Measurements from ENCODE around the gene PDE4B.

PDE4B gene

GRCh38 chr1:65880611-65881010, 87.9 kb downstream of the PDE4B start:
- no peaks in the 10 kb centered on the region for H3K27me3 Mint-ChIP-seq (ENCODE audit: low read depth)
- no peak overlapping the region for H3K27ac Mint-ChIP-seq
- no peak overlapping the region for H3K4me3 Mint-ChIP-seq
- DNase-seq (ENCODE audit: low spot score), result no peak
- H3K9me3 Mint-ChIP-seq, result peaks cover 4% of the 10 kb centered on the region
- H3K36me3 Mint-ChIP-seq (ENCODE audit: low read depth), result no peaks in the 10 kb centered on the region
- H3K4me1 Mint-ChIP-seq (ENCODE audit: low read depth), result no peaks in the 10 kb centered on the region

DNA sequence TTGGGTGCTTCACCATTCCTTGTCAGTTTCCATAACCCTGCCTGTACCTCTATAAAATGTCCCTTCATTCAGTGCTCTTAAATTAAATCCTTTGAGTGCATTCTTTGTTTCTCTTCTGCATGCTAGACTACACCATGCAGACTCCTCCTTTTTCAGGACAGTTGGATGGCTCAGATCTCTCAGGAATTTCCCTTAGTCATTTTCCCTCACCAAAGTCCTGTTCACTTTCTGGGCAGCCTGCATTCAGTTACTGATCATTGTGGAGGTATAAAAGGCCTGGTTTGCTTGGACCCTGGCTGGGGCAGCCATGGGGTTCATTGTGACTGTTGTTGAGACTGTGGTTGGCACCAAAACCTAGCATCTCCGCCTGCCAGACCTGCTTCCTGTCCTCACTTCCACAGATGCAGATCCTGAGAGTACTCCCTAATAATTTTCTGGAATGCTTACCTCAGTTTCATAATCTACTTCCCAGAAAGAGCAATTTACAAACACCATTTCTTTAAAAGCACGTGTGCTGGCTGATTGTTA, 88.4 kb downstream of the PDE4B start:
- no peak for DNase-seq (ENCODE audit: low spot score)
- no peaks in the 10 kb centered on the region for H3K4me1 Mint-ChIP-seq (ENCODE audit: low read depth)
- H3K4me3 Mint-ChIP-seq, result no peak overlapping the region
- no peaks in the 10 kb centered on the region for H3K36me3 Mint-ChIP-seq (ENCODE audit: low read depth)
- H3K9me3 Mint-ChIP-seq, result peaks cover 4% of the 10 kb centered on the region
- H3K27me3 Mint-ChIP-seq (ENCODE audit: low read depth), result no peaks in the 10 kb centered on the region
- H3K27ac Mint-ChIP-seq, result no peak overlapping the region

DNA sequence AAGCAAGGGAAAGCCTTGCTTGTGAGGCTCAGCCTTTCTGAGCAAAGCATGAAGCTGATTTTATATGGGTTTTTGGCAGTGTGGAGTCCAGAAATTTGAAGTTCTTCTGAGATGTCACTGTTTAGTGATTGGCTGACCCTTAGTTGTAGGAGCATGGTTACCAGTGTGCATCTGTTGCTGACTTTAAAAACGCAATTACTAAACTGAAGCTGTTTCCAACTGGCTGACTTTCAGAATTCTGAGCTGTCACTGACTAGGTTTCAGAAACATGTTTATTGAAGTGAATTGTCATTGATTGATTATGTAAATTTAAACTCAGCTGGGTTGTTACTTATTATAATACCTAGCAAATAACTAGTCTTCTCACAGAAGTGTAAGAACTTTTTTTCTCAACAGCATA, 89.4 kb downstream of the PDE4B start:
- Mint-ChIP-seq H3K27me3 (ENCODE audit: low read depth) (no peaks in the 10 kb centered on the region), H3K9me3 (peaks cover 4% of the 10 kb centered on the region), H3K4me3 (no peak overlapping the region), H3K4me1 (ENCODE audit: low read depth) (no peaks in the 10 kb centered on the region), H3K36me3 (ENCODE audit: low read depth) (no peaks in the 10 kb centered on the region), H3K27ac (no peak overlapping the region)
- DNase-seq (ENCODE audit: low spot score), result no peak

- Mint-ChIP-seq H3K4me1 (ENCODE audit: low read depth) (no peaks in the 10 kb centered on the region), H3K27me3 (ENCODE audit: low read depth) (peaks cover 10% of the 10 kb centered on the region), H3K36me3 (ENCODE audit: low read depth) (no peaks in the 10 kb centered on the region), H3K9me3 (no peaks in the 10 kb centered on the region), H3K4me3 (no peak overlapping the region), H3K27ac (no peak overlapping the region)
- DNase-seq (ENCODE audit: low spot score), result no peak
These were observed 96.7 kb downstream of the PDE4B start for GRCh38 chr1:65889441-65889840.

DNA sequence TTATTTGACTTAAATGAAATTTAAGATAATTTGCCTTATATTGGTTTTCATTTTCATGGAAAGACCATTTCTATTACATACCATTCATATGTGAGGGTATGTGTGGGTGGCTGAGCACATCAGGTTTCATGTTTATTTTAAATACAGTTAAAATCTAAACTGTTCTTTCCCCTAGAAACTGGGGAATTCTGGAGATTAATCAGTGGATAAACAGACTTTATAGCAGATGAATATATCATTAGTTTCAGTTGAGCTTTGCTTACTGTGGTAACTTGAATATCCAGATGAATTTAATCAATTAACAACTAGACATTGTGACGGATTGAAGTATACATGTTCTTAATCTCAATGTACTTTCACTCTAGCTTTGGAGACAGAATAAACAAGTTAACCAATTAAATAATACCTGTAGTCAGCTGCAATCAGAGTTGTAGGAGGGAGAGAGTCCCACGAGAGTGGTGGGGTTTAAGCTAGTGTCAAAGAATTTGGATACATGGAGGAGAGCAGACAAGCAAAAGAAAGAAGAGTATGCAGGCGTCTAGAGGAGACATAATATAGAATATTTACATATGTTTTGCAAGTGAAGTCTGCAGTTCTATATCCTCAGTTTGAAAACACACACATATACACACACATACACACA, 97.6 kb downstream of the PDE4B start:
- peaks cover 10% of the 10 kb centered on the region for H3K27me3 Mint-ChIP-seq (ENCODE audit: low read depth)
- no peaks in the 10 kb centered on the region for H3K9me3 Mint-ChIP-seq
- no peak overlapping the region for H3K27ac Mint-ChIP-seq
- no peaks in the 10 kb centered on the region for H3K4me1 Mint-ChIP-seq (ENCODE audit: low read depth)
- no peak overlapping the region for H3K4me3 Mint-ChIP-seq
- no peak for DNase-seq (ENCODE audit: low spot score)
- H3K36me3 Mint-ChIP-seq (ENCODE audit: low read depth), result no peaks in the 10 kb centered on the region

- H3K4me3 Mint-ChIP-seq, result no peak overlapping the region
- no peaks in the 10 kb centered on the region for H3K36me3 Mint-ChIP-seq (ENCODE audit: low read depth)
- no peak for DNase-seq (ENCODE audit: low spot score)
- no peak overlapping the region for H3K27ac Mint-ChIP-seq
- peaks cover 4% of the 10 kb centered on the region for H3K9me3 Mint-ChIP-seq
- H3K27me3 Mint-ChIP-seq (ENCODE audit: low read depth), result peaks cover 10% of the 10 kb centered on the region
- H3K4me1 Mint-ChIP-seq (ENCODE audit: low read depth), result no peaks in the 10 kb centered on the region
These were observed 102.3 kb downstream of the PDE4B start for GRCh38 chr1:65894738-65895605.

DNA sequence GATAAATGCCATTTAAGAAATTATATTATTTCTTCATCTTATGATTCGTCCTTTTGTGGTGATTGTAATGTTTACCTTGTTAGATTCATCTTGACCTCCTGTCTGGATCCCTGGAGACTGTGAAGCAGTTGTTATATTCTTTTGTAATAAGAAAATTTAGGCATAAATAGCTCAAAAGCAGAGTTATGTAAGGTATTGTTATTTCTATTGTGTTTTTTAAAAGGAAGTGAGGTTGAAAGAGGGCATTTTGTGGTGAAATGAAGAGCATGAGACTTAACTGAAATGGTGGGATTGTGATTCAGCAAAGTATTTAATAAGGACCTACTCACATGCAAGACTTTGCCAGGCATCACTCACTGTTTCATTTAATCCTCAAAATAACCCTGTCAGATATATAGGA, 104.0 kb downstream of the PDE4B start:
- H3K4me1 Mint-ChIP-seq (ENCODE audit: low read depth), result no peaks in the 10 kb centered on the region
- H3K9me3 Mint-ChIP-seq, result peaks cover 4% of the 10 kb centered on the region
- DNase-seq (ENCODE audit: low spot score), result no peak
- H3K36me3 Mint-ChIP-seq (ENCODE audit: low read depth), result no peaks in the 10 kb centered on the region
- peaks cover 18% of the 10 kb centered on the region for H3K27me3 Mint-ChIP-seq (ENCODE audit: low read depth)
- no peak overlapping the region for H3K27ac Mint-ChIP-seq
- no peak overlapping the region for H3K4me3 Mint-ChIP-seq

DNA sequence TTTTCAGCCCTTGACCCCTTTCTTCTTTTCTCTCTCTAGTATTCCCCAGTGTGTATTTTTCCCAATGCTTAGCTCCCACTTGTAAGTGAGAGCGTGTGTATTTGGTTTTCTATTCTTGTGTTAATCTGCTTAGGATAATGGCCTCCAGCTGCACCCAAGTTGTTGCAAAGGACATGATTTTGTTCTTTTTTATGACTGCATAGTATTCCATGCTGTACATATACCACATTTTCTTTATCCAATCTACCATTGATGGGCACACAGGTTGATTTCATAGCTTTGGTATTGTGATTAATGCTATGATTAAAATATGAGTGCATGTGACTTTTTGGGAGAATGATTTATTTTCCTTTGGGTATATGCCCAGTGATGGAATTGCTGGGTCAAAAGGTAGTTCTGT, 104.8 kb downstream of the PDE4B start:
- no peak overlapping the region for H3K27ac Mint-ChIP-seq
- H3K4me1 Mint-ChIP-seq (ENCODE audit: low read depth), result no peaks in the 10 kb centered on the region
- H3K27me3 Mint-ChIP-seq (ENCODE audit: low read depth), result peaks cover 24% of the 10 kb centered on the region
- no peak overlapping the region for H3K4me3 Mint-ChIP-seq
- no peaks in the 10 kb centered on the region for H3K36me3 Mint-ChIP-seq (ENCODE audit: low read depth)
- no peak for DNase-seq (ENCODE audit: low spot score)
- peaks cover 4% of the 10 kb centered on the region for H3K9me3 Mint-ChIP-seq

DNA sequence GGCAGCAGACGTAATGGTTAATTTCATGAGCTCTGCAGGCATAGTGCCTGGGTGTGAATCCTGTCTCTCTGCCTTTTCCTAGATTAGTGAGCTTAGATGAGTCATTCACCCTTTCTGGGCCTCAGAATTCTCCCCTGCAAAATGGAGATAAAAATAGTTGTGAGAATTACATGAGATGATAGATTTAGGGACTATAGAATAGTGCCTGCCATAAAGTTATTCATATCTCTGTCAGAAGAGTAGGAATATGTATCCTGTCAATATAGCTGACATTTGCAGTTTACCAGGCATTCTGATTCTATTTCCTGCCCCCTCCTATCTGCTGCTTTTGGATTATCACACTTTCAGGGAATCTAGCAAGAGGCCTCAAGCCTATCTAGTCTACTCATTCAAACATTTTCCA, 112.0 kb downstream of the PDE4B start:
- no peaks in the 10 kb centered on the region for H3K9me3 Mint-ChIP-seq
- no peak overlapping the region for H3K27ac Mint-ChIP-seq
- no peaks in the 10 kb centered on the region for H3K36me3 Mint-ChIP-seq (ENCODE audit: low read depth)
- DNase-seq (ENCODE audit: low spot score), result no peak
- H3K27me3 Mint-ChIP-seq (ENCODE audit: low read depth), result peaks cover 28% of the 10 kb centered on the region
- no peaks in the 10 kb centered on the region for H3K4me1 Mint-ChIP-seq (ENCODE audit: low read depth)
- H3K4me3 Mint-ChIP-seq, result no peak overlapping the region

DNA sequence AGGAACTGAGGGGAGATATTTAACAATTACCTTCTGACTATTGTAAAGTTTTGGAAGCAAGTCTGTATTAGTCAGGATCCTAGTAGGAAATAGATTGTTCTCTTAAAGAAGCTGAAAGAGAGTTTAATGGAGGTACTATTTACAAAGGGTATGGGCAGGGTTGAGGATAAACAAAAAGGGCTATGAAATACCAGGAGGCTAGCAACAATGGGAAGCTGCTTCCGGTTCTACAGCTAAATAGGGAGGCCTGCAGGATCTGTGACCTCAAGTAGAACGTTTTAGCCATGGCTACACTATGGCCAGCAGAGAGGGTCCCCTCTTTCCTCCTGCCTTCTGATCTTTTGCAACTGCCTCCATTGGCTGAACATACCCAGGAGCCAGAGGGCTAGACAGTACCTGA, 117.7 kb downstream of the PDE4B start:
- Mint-ChIP-seq H3K27me3 (ENCODE audit: low read depth) (peaks cover 25% of the 10 kb centered on the region), H3K4me3 (no peak overlapping the region), H3K36me3 (ENCODE audit: low read depth) (no peaks in the 10 kb centered on the region), H3K4me1 (ENCODE audit: low read depth) (no peaks in the 10 kb centered on the region), H3K27ac (no peak overlapping the region), H3K9me3 (no peaks in the 10 kb centered on the region)
- DNase-seq (ENCODE audit: low spot score), result no peak

GRCh38 chr1:65911679-65912078, 119.0 kb downstream of the PDE4B start:
- no peak overlapping the region for H3K27ac Mint-ChIP-seq
- H3K9me3 Mint-ChIP-seq, result no peaks in the 10 kb centered on the region
- no peak overlapping the region for H3K4me3 Mint-ChIP-seq
- H3K27me3 Mint-ChIP-seq (ENCODE audit: low read depth), result peaks cover 20% of the 10 kb centered on the region
- no peak for DNase-seq (ENCODE audit: low spot score)
- H3K36me3 Mint-ChIP-seq (ENCODE audit: low read depth), result no peaks in the 10 kb centered on the region
- H3K4me1 Mint-ChIP-seq (ENCODE audit: low read depth), result no peaks in the 10 kb centered on the region

- Mint-ChIP-seq H3K36me3 (ENCODE audit: low read depth) (no peaks in the 10 kb centered on the region), H3K27ac (no peak overlapping the region), H3K4me3 (no peak overlapping the region), H3K27me3 (ENCODE audit: low read depth) (peaks cover under 1% of the 10 kb centered on the region), H3K4me1 (ENCODE audit: low read depth) (no peaks in the 10 kb centered on the region), H3K9me3 (no peaks in the 10 kb centered on the region)
- DNase-seq (ENCODE audit: low spot score), result no peak
These were observed 125.9 kb downstream of the PDE4B start for GRCh38 chr1:65918564-65918963.

GRCh38 chr1:65921446-65921845, 128.8 kb downstream of the PDE4B start:
- H3K36me3 Mint-ChIP-seq (ENCODE audit: low read depth), result no peaks in the 10 kb centered on the region
- no peak overlapping the region for H3K4me3 Mint-ChIP-seq
- H3K27me3 Mint-ChIP-seq (ENCODE audit: low read depth), result no peaks in the 10 kb centered on the region
- no peak overlapping the region for H3K27ac Mint-ChIP-seq
- no peaks in the 10 kb centered on the region for H3K4me1 Mint-ChIP-seq (ENCODE audit: low read depth)
- H3K9me3 Mint-ChIP-seq, result no peaks in the 10 kb centered on the region
- DNase-seq (ENCODE audit: low spot score), result no peak

- Mint-ChIP-seq H3K4me1 (ENCODE audit: low read depth) (no peaks in the 10 kb centered on the region), H3K36me3 (ENCODE audit: low read depth) (no peaks in the 10 kb centered on the region), H3K27me3 (ENCODE audit: low read depth) (no peaks in the 10 kb centered on the region), H3K4me3 (no peak overlapping the region), H3K27ac (no peak overlapping the region), H3K9me3 (no peaks in the 10 kb centered on the region)
- DNase-seq (ENCODE audit: low spot score), result no peak
These were observed 131.8 kb downstream of the PDE4B start for GRCh38 chr1:65924471-65924870.

Data from T-helper 2 cell treated with Interferon-gamma antibody and Interleukin-4, amounts not matched to agents 5 μg/mL and 100 μg/mL, for 36 hours (primary cell).